Prostate gland (tissue), 2 donors: ENCODE results near the gene NEDD4L.

Source experiments
- POLR2A ChIP-seq: fragments of 450-650 bp; IDR thresholded peaks from one replicate; pipeline ENCODE4 v1.6.1; 2016; ENCODE audit warnings: antibody characterized with exemption, mild to moderate bottlenecking
- TF ChIP-seq, protein P1 (sequence below), 4 experiments: fragments of 200-600 bp in 2 of 4; fragments of 450-650 bp in 2 of 4; sonication (generic) in 2 of 4; IDR thresholded peaks; 1 replicate in 3 of 4; 2 replicates in 1 of 4; pipeline ENCODE4 v1.5.1; 2016 to 2019; ENCODE audit warnings: antibody characterized with exemption in 4 of 4, mild to moderate bottlenecking in 2 of 4, moderate library complexity in 2 of 4

DNA sequence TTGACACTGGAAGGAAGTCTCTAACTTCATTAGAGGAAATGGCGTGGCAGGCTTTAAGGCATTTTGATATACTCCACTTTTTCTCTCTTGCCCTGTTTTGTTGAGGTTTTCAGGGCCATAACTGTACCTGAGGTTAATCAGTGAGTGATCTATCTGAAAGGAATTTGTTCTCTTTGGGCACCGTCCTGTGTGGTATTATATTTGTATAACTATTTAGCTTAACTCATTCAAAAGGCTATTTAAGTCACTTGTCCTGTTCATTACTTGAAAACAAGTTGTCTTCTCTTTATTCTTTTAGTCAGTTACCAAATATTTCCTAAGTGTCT is 180.4 kb downstream of the NEDD4L start:
- no peak for TF ChIP-seq POLR2A
- TF ChIP-seq, protein P1, sequence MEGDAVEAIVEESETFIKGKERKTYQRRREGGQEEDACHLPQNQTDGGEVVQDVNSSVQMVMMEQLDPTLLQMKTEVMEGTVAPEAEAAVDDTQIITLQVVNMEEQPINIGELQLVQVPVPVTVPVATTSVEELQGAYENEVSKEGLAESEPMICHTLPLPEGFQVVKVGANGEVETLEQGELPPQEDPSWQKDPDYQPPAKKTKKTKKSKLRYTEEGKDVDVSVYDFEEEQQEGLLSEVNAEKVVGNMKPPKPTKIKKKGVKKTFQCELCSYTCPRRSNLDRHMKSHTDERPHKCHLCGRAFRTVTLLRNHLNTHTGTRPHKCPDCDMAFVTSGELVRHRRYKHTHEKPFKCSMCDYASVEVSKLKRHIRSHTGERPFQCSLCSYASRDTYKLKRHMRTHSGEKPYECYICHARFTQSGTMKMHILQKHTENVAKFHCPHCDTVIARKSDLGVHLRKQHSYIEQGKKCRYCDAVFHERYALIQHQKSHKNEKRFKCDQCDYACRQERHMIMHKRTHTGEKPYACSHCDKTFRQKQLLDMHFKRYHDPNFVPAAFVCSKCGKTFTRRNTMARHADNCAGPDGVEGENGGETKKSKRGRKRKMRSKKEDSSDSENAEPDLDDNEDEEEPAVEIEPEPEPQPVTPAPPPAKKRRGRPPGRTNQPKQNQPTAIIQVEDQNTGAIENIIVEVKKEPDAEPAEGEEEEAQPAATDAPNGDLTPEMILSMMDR (IDR thresholded peaks at IDR 0.05): no peak
